OCI-LY1 (cell line): ENCODE measurements around the gene TMEM229A.

ENCODE experiments used
- CTCF ChIP-seq: fragments of 200-600 bp; sonication (generic), shearing (Covaris generic); IDR thresholded peaks from 2 replicates; pipeline ENCODE4 v1.5.1; 2017; ENCODE audit warnings: mild to moderate bottlenecking, antibody characterized with exemption, low read length, moderate library complexity, mixed read lengths
- EZH2 ChIP-seq: fragments of 200-600 bp; sonication (generic), shearing (Covaris generic); IDR thresholded peaks from 2 replicates; pipeline ENCODE4 v1.8.0; 2017; ENCODE audit warnings: borderline replicate concordance, mixed run types, mild to moderate bottlenecking, antibody characterized with exemption, low read length, moderate library complexity, mixed read lengths

- TF ChIP-seq CTCF: no peak
- TF ChIP-seq EZH2: no peak
Observed at GRCh38 chr7:123999703-124000102, 33.2 kb downstream of the TMEM229A start.
